HUES64 (cell line): ENCODE measurements around the gene LAMA3.
"Not testable (repeated sequence)": the region's sequence is repeated elsewhere in the genome, so short reads cannot be mapped to it uniquely, and the experiment has no call there.

Experiments used
- H3K27ac ChIP-seq: 2 replicates; pipeline ENCODE4 v1.7.0; 2013; ENCODE audit warnings: low read depth, low read length, inconsistent platforms
- H3K27me3 ChIP-seq: 2 replicates; pipeline ENCODE4 v1.6.1; 2013; ENCODE audit warnings: mild to moderate bottlenecking, low read length; ENCODE audit not compliant: insufficient read depth
- H3K36me3 ChIP-seq: 2 replicates; pipeline ENCODE4 v1.6.1; 2013; ENCODE audit warnings: mild to moderate bottlenecking, low read length; ENCODE audit not compliant: insufficient read depth
- H3K4me1 ChIP-seq: 2 replicates; pipeline ENCODE4 v1.6.1; 2013; ENCODE audit warnings: mild to moderate bottlenecking, low read length, moderate library complexity; ENCODE audit not compliant: insufficient read depth
- H3K4me3 ChIP-seq: 2 replicates; pipeline ENCODE4 v1.5.1; 2013; ENCODE audit warnings: mild to moderate bottlenecking, low read length, moderate library complexity
- H3K9ac ChIP-seq: 2 replicates; pipeline ENCODE4 v1.6.1; 2013; ENCODE audit warnings: mild to moderate bottlenecking, low read depth, low read length
- H3K9me3 ChIP-seq: 2 replicates; pipeline ENCODE4 v1.6.1; 2013; ENCODE audit warnings: low read depth, low read length; ENCODE audit not compliant: insufficient read depth
- WGBS: fragments of 150-250, 120-280 bp; methylation state at CpG from one replicate; pipeline ENCODE4 v1.1.7; 2013; ENCODE audit warnings: missing lambda C conversion rate; 5-methylcytosine and 5-hydroxymethylcytosine counted together

The LAMA3 gene

DNA sequence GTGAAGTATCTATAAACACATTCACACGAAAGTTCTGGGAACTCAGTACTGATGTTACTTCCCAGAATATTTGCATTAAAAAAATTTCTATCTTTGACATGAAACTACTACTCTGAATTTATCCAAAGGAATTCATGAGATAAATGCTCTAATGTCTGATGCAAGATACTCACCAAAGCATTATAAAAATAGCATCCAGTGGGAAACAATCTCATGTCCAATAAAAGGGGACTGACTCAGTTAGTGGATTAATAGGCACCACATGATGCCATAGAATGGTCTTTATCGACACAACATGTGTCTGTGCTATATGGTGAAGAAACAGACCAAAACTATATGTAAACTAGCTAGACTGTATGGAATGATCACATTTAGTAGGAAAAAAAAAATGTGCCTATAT is 33.9 kb downstream of the LAMA3 start:
- WGBS = 100% methylated on average over 2 of the region's 2 CpGs
- no peak overlapping the region for H3K4me3 ChIP-seq
- no peaks in the 10 kb centered on the region; the same call in 1 of the 2 replicates for H3K4me1 ChIP-seq
- H3K36me3 ChIP-seq = no peaks in the 10 kb centered on the region
- no peak overlapping the region for H3K9ac ChIP-seq
- H3K27me3 ChIP-seq = no peaks in the 10 kb centered on the region
- H3K27ac ChIP-seq = no peak overlapping the region
- no peaks in the 10 kb centered on the region for H3K9me3 ChIP-seq

DNA sequence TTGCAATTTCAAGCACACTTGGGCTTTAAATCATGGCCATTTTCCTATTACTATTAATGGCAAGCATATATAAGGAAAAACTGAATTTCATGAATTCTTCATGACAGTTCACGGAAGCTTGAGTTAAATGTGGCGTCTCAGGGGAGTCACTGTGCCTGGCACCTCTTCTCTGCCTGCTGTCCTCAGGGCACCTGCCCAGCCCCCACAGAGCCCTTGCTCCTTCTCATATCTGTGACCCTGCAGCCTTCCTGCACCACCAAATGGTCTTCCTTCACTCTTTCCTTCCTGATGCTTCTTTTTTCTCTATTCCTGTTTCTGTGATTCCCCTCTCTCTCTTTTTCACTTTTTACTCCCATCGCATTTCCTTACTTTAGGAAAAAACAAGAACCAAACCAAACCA is 35.4 kb downstream of the LAMA3 start:
- Histone ChIP-seq H3K27ac (no peak overlapping the region), H3K36me3 (no peaks in the 10 kb centered on the region), H3K9ac (no peak overlapping the region), H3K9me3 (no peaks in the 10 kb centered on the region), H3K4me3 (no peak overlapping the region), H3K27me3 (no peaks in the 10 kb centered on the region), H3K4me1 (no peaks in the 10 kb centered on the region)
- WGBS = 95% methylated on average over 3 of the region's 3 CpGs

GRCh38 chr18:23725351-23725750 is 36.1 kb downstream of the LAMA3 start:
- WGBS = 82% methylated on average over 6 of the region's 6 CpGs
- Histone ChIP-seq H3K27ac (no peak overlapping the region), H3K27me3 (no peaks in the 10 kb centered on the region), H3K9ac (no peak overlapping the region), H3K4me3 (no peak overlapping the region), H3K9me3 (no peaks in the 10 kb centered on the region), H3K36me3 (no peaks in the 10 kb centered on the region), H3K4me1 (no peaks in the 10 kb centered on the region)

DNA sequence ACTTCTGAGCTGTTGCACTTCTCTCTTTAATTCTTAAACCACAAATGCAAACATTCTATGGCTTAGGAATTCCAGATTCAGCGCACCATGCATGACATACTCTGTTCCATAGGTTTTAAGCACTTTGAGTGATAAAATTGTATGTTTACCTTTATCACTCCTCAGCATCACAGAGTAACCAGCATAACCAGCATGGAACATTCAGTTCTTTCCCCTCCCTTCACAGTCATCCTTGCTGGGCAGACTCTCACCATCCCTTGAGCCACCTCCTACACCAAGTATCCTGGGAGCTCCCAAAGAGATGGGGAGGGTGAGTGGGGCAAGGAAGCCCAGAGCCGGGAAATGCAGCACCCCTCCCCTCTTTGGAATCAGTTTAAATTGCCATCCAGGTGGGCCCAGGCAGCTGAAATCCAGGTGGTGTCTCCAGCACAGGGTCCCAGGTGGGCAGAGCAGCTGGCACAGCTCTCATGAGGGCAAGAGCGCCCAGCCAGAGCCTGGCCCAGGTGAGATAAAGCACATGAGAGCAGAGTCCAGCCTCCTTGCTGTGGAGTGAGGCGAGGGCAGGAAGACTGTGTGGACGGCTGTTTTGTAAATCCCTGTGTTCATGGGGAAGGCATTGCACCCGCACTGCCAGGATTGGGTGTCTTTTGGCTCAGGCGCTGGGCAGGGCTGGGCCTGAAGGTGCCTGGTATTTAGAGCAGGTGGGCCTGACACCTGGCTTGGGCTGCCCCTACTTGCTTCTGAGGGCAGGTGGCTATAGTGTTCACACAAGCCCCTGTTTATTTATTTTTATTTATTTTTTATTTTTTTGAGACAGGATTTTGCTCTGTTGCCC is 36.8 kb downstream of the LAMA3 start:
- no peak overlapping the region for H3K4me3 ChIP-seq
- H3K27ac ChIP-seq = no peak overlapping the region
- no peaks in the 10 kb centered on the region for H3K4me1 ChIP-seq
- no peaks in the 10 kb centered on the region for H3K9me3 ChIP-seq
- WGBS = 89% methylated on average over 7 of the region's 7 CpGs
- no peaks in the 10 kb centered on the region for H3K27me3 ChIP-seq
- H3K36me3 ChIP-seq = no peaks in the 10 kb centered on the region
- H3K9ac ChIP-seq = no peak overlapping the region

- Histone ChIP-seq H3K27ac (no peak overlapping the region), H3K9ac (no peak overlapping the region), H3K9me3 (no peaks in the 10 kb centered on the region), H3K4me3 (no peak overlapping the region), H3K27me3 (no peaks in the 10 kb centered on the region), H3K36me3 (no peaks in the 10 kb centered on the region), H3K4me1 (no peaks in the 10 kb centered on the region)
- WGBS = 95% methylated on average over 5 of the region's 6 CpGs
Measured at GRCh38 chr18:23727707-23728493, 38.6 kb downstream of the LAMA3 start.

GRCh38 chr18:23730857-23731256 is 41.6 kb downstream of the LAMA3 start:
- no peaks in the 10 kb centered on the region for H3K27me3 ChIP-seq
- H3K27ac ChIP-seq = no peak overlapping the region
- H3K4me1 ChIP-seq = no peaks in the 10 kb centered on the region
- H3K36me3 ChIP-seq = no peaks in the 10 kb centered on the region
- WGBS = 99% methylated on average over 2 of the region's 2 CpGs
- H3K9me3 ChIP-seq = no peaks in the 10 kb centered on the region
- H3K4me3 ChIP-seq = no peak overlapping the region
- H3K9ac ChIP-seq = no peak overlapping the region

DNA sequence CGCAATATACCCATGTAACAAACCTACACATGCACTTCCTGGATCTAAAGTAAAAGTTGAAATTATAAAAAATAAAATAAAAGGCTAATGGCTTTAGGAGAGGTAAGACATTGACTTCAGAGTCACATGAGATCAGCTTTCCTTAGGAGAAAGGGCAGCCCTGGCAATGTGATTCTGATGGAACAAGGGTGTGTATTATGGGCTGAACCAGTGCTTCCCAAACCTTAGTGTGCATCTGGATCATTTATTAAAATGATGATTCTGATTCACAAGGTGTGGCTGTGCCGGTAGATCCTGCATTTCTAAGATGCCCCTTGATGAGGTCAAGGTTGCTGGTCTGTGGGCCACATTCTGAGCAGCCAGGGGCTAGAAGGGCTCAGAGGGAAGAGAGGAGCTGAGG is 42.6 kb downstream of the LAMA3 start:
- no peak overlapping the region for H3K27ac ChIP-seq
- H3K9me3 ChIP-seq = no peaks in the 10 kb centered on the region
- no peaks in the 10 kb centered on the region for H3K4me1 ChIP-seq
- H3K36me3 ChIP-seq = no peaks in the 10 kb centered on the region
- H3K9ac ChIP-seq = no peak overlapping the region
- no peak overlapping the region for H3K4me3 ChIP-seq
- no peaks in the 10 kb centered on the region for H3K27me3 ChIP-seq
- 93% methylated on average over 1 of the region's 2 CpGs for WGBS

DNA sequence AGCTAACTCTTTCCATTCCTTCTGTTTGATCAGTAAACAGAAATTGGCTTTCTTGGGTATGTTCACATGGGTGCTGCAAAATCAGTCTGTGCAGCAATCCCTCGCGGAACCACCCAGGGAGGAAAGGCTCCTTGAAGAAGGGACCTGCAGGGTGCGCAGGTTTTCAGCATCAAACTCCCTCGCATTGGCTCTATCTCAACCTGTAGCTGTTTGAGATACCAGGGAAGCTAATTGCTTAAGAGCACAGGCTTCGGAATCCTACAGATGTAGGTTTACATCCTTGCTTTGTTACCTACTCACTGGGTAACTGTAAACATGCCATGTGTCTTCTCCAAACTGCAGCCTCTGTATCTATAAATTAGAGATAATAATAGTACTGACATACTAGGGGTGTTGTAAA is 43.2 kb downstream of the LAMA3 start:
- no peaks in the 10 kb centered on the region for H3K4me1 ChIP-seq
- H3K36me3 ChIP-seq = no peaks in the 10 kb centered on the region
- H3K4me3 ChIP-seq = no peak overlapping the region
- H3K27ac ChIP-seq = no peak overlapping the region
- 83% methylated on average over 5 of the region's 5 CpGs for WGBS
- H3K9ac ChIP-seq = no peak overlapping the region
- no peaks in the 10 kb centered on the region for H3K9me3 ChIP-seq
- H3K27me3 ChIP-seq = no peaks in the 10 kb centered on the region

DNA sequence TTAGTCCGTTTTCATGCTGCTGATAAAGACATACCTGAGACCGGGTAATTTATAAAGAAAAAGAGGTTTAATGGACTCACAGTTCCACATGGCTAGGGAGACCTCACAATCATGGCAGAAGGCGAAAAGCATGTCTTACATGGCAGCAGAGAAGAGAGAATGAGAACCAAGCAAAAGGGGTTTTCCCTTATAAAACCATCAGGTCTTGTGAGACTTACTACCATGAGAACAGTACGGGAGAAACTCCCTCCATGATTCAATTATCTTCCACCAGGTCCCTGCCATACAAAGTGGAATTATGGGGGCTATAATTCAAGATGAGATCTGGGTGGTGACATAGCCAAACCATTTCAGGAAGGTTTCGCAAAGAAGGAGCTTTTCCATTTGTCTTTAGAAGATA is 44.0 kb downstream of the LAMA3 start:
- H3K4me3 ChIP-seq, H3K9me3 ChIP-seq, H3K27me3 ChIP-seq, H3K9ac ChIP-seq, H3K4me1 ChIP-seq, H3K36me3 ChIP-seq, H3K27ac ChIP-seq: not testable (repeated sequence)
- WGBS = 91% methylated on average over 5 of the region's 5 CpGs

DNA sequence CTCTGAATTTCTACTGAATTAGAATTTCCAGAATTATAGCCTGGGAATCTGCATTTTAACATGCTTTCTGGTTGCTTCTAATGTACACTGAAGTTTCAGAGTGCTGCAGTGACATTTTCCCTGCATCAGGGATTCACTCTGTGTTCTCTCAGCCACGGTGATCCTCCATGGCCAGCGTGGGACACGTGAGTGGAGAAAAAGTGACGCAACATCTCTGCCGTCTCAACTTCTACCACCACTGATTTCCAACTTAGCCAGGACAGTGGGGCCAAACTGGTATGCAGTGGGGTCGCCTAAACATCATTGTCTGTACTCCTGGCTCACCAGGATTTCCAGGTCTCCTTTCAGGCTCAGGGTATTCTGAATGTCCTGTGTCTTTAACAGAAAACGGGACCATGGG is 44.6 kb downstream of the LAMA3 start:
- Histone ChIP-seq H3K27me3 (no peaks in the 10 kb centered on the region), H3K27ac (no peak overlapping the region), H3K9ac (no peak overlapping the region), H3K36me3 (no peaks in the 10 kb centered on the region), H3K4me3 (no peak overlapping the region), H3K9me3 (no peaks in the 10 kb centered on the region), H3K4me1 (0 out of 2 replicates have a peak, but pooled peaks cover 3% of the 10 kb centered on the region)
- WGBS = 91% methylated on average over 7 of the region's 7 CpGs

DNA sequence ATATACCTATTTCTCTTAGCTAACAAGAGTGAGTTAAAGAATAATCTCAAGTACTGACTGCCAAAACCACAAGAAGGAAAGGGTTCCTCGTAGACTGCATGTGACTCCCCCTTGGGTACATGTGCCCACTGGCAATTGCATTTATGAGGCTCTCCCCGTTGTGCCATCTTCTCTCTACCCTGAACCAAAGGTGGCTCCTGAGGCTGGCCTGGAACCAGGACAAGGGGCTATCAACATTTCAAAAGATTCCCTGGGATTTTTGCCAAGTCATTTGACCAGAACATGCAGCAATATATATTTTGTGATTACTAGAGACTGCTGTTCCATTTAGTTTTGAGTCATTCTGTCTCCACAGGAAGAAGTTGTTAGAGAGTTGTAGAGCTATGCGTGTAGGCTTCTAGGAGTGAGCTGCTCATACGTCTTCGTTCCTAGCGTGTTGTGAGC is 45.8 kb downstream of the LAMA3 start:
- WGBS = 93% methylated on average over 6 of the region's 6 CpGs
- H3K4me3 ChIP-seq = no peak overlapping the region

More for the DNA sequence above, 45.8 kb downstream of the LAMA3 start:
- no peaks in the 10 kb centered on the region for H3K9me3 ChIP-seq
- H3K27ac ChIP-seq = no peak overlapping the region
- H3K27me3 ChIP-seq = no peaks in the 10 kb centered on the region
- no peak overlapping the region for H3K9ac ChIP-seq
- 0 out of 2 replicates have a peak, but pooled peaks cover 3% of the 10 kb centered on the region for H3K4me1 ChIP-seq
- no peaks in the 10 kb centered on the region for H3K36me3 ChIP-seq
